Measurements from ENCODE around the gene CRMP1.

- TF ChIP-seq CTCF (IDR thresholded peaks at IDR 0.05) (no peak), EP300 (IDR thresholded peaks at IDR 0.05) (no peak), POLR2A (IDR thresholded peaks at IDR 0.05) (no peak)
Observed at GRCh38 chr4:5930876-5931275, 38.0 kb upstream of the CRMP1 start.
